Nephron (organoid): Measurements from ENCODE around the gene CNR1.

ENCODE experiments used
- H3K27ac Mint-ChIP-seq, 3 experiments: 2 replicates each; pipeline ENCODE4 v1.8.0; 2020; ENCODE audit warnings: mixed read lengths in 3 of 3, mild to moderate bottlenecking in 2 of 3, moderate library complexity in 1 of 3
- H3K27me3 Mint-ChIP-seq: 2 replicates; pipeline ENCODE4 v1.8.0; 2021; ENCODE audit warnings: low read depth, mild to moderate bottlenecking, moderate library complexity, mixed read lengths
- H3K36me3 Mint-ChIP-seq: 2 replicates; pipeline ENCODE4 v1.8.0; 2020; ENCODE audit warnings: low read depth, mixed read lengths
- H3K4me1 Mint-ChIP-seq: 2 replicates; pipeline ENCODE4 v1.8.0; 2020; ENCODE audit warnings: mixed read lengths
- H3K4me3 Mint-ChIP-seq, 3 experiments: 2 replicates each; pipeline ENCODE4 v1.8.0; 2020; ENCODE audit warnings: mild to moderate bottlenecking in 3 of 3, mixed read lengths in 3 of 3, moderate library complexity in 2 of 3
- H3K9me3 Mint-ChIP-seq: 2 replicates; pipeline ENCODE4 v1.8.0; 2020; ENCODE audit warnings: mixed read lengths
- TF ChIP-seq, protein P1 (sequence below), 3 experiments: fragments of 200-600 bp; sonication (generic); IDR thresholded peaks; one replicate each; pipeline ENCODE4 v1.5.0; 2021; ENCODE audit warnings: antibody characterized with exemption in 3 of 3; ENCODE audit not compliant: unreplicated experiment in 3 of 3

The CNR1 gene

GRCh38 chr6:88183471-88183870, 17.3 kb upstream of the CNR1 start:
- Mint-ChIP-seq H3K36me3 (no peaks in the 10 kb centered on the region), H3K4me1 (no peaks in the 10 kb centered on the region), H3K9me3 (no peaks in the 10 kb centered on the region), H3K27ac (no peak overlapping the region), H3K4me3 (no peak overlapping the region), H3K27me3 (peaks cover 14% of the 10 kb centered on the region)
- TF ChIP-seq, protein P1, sequence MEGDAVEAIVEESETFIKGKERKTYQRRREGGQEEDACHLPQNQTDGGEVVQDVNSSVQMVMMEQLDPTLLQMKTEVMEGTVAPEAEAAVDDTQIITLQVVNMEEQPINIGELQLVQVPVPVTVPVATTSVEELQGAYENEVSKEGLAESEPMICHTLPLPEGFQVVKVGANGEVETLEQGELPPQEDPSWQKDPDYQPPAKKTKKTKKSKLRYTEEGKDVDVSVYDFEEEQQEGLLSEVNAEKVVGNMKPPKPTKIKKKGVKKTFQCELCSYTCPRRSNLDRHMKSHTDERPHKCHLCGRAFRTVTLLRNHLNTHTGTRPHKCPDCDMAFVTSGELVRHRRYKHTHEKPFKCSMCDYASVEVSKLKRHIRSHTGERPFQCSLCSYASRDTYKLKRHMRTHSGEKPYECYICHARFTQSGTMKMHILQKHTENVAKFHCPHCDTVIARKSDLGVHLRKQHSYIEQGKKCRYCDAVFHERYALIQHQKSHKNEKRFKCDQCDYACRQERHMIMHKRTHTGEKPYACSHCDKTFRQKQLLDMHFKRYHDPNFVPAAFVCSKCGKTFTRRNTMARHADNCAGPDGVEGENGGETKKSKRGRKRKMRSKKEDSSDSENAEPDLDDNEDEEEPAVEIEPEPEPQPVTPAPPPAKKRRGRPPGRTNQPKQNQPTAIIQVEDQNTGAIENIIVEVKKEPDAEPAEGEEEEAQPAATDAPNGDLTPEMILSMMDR (IDR thresholded peaks at IDR 0.05; ENCODE audit: unreplicated experiment in 3 of 3) = no peak

- H3K36me3 Mint-ChIP-seq = no peaks in the 10 kb centered on the region
- no peaks in the 10 kb centered on the region for H3K9me3 Mint-ChIP-seq
- peaks cover 14% of the 10 kb centered on the region for H3K27me3 Mint-ChIP-seq
- H3K27ac Mint-ChIP-seq = no peak overlapping the region
- no peaks in the 10 kb centered on the region for H3K4me1 Mint-ChIP-seq
- no peak overlapping the region for H3K4me3 Mint-ChIP-seq
- TF ChIP-seq, protein P1 (IDR thresholded peaks at IDR 0.05; ENCODE audit: unreplicated experiment in 3 of 3) = no peak
These were observed 13.5 kb upstream of the CNR1 start for GRCh38 chr6:88179692-88180091.

GRCh38 chr6:88177961-88178464, 11.9 kb upstream of the CNR1 start:
- no peaks in the 10 kb centered on the region for H3K36me3 Mint-ChIP-seq
- TF ChIP-seq, protein P1 (IDR thresholded peaks at IDR 0.05; ENCODE audit: unreplicated experiment in 3 of 3) = no peak
- no peaks in the 10 kb centered on the region for H3K4me1 Mint-ChIP-seq
- no peaks in the 10 kb centered on the region for H3K9me3 Mint-ChIP-seq
- H3K27me3 Mint-ChIP-seq = peaks cover 11% of the 10 kb centered on the region
- H3K27ac Mint-ChIP-seq = no peak overlapping the region
- H3K4me3 Mint-ChIP-seq = no peak overlapping the region

GRCh38 chr6:88174906-88175305, 8.8 kb upstream of the CNR1 start:
- H3K27ac Mint-ChIP-seq = no peak overlapping the region
- H3K4me1 Mint-ChIP-seq = no peaks in the 10 kb centered on the region
- no peak overlapping the region for H3K4me3 Mint-ChIP-seq
- TF ChIP-seq, protein P1 (IDR thresholded peaks at IDR 0.05; ENCODE audit: unreplicated experiment in 3 of 3) = no peak
- no peaks in the 10 kb centered on the region for H3K9me3 Mint-ChIP-seq
- H3K36me3 Mint-ChIP-seq = no peaks in the 10 kb centered on the region
- H3K27me3 Mint-ChIP-seq = peaks cover 23% of the 10 kb centered on the region

DNA sequence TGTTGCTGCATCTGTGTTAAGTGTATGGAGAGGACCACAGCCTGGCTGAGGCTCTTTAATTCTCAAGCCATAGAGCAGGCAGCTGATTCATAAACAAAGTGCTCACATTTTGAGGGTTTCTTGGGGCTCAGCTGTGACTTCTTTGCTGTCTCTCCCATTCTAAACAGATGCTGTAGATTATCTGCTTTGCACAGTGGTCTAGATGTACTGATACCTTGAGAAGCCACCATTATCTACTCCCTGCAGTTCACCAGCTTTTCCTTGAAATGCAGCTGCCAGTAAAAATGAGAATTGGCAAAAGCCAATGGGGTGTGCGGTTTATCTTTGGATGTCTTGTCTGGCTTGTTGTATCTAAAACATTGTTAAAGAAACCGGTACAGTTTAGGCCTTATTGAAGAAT, 5.2 kb upstream of the CNR1 start:
- no peak overlapping the region for H3K27ac Mint-ChIP-seq
- peaks cover 3% of the 10 kb centered on the region for H3K4me1 Mint-ChIP-seq
- no peaks in the 10 kb centered on the region for H3K36me3 Mint-ChIP-seq
- H3K4me3 Mint-ChIP-seq = peak overlapping the region in 1 of 3 experiments; percentile 45
- peaks cover 49% of the 10 kb centered on the region for H3K27me3 Mint-ChIP-seq
- TF ChIP-seq, protein P1 (IDR thresholded peaks at IDR 0.05; ENCODE audit: unreplicated experiment in 3 of 3) = no peak
- H3K9me3 Mint-ChIP-seq = no peaks in the 10 kb centered on the region

GRCh38 chr6:88168362-88168761, 2.2 kb upstream of the CNR1 start:
- Mint-ChIP-seq H3K9me3 (no peaks in the 10 kb centered on the region), H3K27ac (no peak overlapping the region), H3K4me3 (peak overlapping the region; percentile 36 to 60 (median 53)), H3K36me3 (no peaks in the 10 kb centered on the region), H3K27me3 (peaks cover 71% of the 10 kb centered on the region), H3K4me1 (peaks cover 9% of the 10 kb centered on the region)
- TF ChIP-seq, protein P1 (IDR thresholded peaks at IDR 0.05; ENCODE audit: unreplicated experiment in 3 of 3) = no peak
